IPS-11a (cell line): ENCODE data around the gene RTL1.

Source experiments
- H3K4me3 ChIP-seq: one replicate; pipeline ENCODE4 v1.5.1; 2013; ENCODE audit warnings: low read depth, low read length, control low read depth

The RTL1 gene

GRCh38 chr14:100867631-100868315, 35.7 kb downstream of the RTL1 start:
- no peak overlapping the region for H3K4me3 ChIP-seq

GRCh38 chr14:100866666-100867630, 36.6 kb downstream of the RTL1 start:
- no peak overlapping the region for H3K4me3 ChIP-seq

GRCh38 chr14:100865682-100866591, 37.6 kb downstream of the RTL1 start:
- no peak overlapping the region for H3K4me3 ChIP-seq

GRCh38 chr14:100864960-100865681, 38.4 kb downstream of the RTL1 start:
- H3K4me3 ChIP-seq: no peak overlapping the region

- H3K4me3 ChIP-seq: no peak overlapping the region
These were observed 39.3 kb downstream of the RTL1 start for GRCh38 chr14:100864206-100864605.

GRCh38 chr14:100862793-100863192, 40.7 kb downstream of the RTL1 start:
- H3K4me3 ChIP-seq: no peak overlapping the region

- no peak overlapping the region for H3K4me3 ChIP-seq
These were observed 41.2 kb downstream of the RTL1 start for GRCh38 chr14:100862277-100862676.

GRCh38 chr14:100861937-100862247, 41.6 kb downstream of the RTL1 start:
- H3K4me3 ChIP-seq: no peak overlapping the region

- H3K4me3 ChIP-seq: no peak overlapping the region
These were observed 42.2 kb downstream of the RTL1 start for GRCh38 chr14:100861188-100861936.

- H3K4me3 ChIP-seq: no peak overlapping the region
These were observed 42.9 kb downstream of the RTL1 start for GRCh38 chr14:100860556-100861187.

GRCh38 chr14:100859781-100860180, 43.7 kb downstream of the RTL1 start:
- H3K4me3 ChIP-seq: no peak overlapping the region

GRCh38 chr14:100858838-100859220, 44.7 kb downstream of the RTL1 start:
- no peak overlapping the region for H3K4me3 ChIP-seq

- no peak overlapping the region for H3K4me3 ChIP-seq
These were observed 45.3 kb downstream of the RTL1 start for GRCh38 chr14:100857923-100858837.

- no peak overlapping the region for H3K4me3 ChIP-seq
These were observed 46.1 kb downstream of the RTL1 start for GRCh38 chr14:100857233-100857922.

- H3K4me3 ChIP-seq: no peak overlapping the region
These were observed 47.2 kb downstream of the RTL1 start for GRCh38 chr14:100856056-100856950.

- H3K4me3 ChIP-seq: no peak overlapping the region
These were observed 48.1 kb downstream of the RTL1 start for GRCh38 chr14:100855256-100855930.
